HG03159 (cell line): Measurements from ENCODE around the gene CGNL1.

Experiments used
- ATAC-seq: cut with Tn5 transposase; IDR thresholded peaks from one replicate; pipeline ENCODE4 v1.9.1; 2021; ENCODE audit warnings: mild to moderate bottlenecking, moderate library complexity; ENCODE audit not compliant: unreplicated experiment

The CGNL1 gene

DNA sequence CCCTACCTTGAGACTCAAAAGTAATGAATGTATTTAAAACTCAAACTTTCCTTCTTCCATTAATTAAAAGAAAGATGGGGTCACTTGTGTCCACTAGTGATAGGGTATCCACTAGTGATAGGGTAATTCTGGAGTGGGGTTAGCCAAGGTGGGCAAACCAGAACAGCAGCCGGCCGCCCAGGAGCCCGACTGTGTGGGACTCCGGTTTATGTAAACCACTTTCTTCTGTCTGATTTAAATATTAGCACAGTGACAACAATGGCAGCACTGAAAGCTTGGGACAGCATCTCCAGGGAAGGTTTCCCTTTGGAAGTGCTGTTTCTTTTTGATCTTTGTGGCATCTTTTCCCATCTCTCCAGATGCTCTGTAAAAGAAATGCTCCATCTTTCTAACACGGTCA lies 216.1 kb downstream of the CGNL1 start:
- no peak for ATAC-seq

DNA sequence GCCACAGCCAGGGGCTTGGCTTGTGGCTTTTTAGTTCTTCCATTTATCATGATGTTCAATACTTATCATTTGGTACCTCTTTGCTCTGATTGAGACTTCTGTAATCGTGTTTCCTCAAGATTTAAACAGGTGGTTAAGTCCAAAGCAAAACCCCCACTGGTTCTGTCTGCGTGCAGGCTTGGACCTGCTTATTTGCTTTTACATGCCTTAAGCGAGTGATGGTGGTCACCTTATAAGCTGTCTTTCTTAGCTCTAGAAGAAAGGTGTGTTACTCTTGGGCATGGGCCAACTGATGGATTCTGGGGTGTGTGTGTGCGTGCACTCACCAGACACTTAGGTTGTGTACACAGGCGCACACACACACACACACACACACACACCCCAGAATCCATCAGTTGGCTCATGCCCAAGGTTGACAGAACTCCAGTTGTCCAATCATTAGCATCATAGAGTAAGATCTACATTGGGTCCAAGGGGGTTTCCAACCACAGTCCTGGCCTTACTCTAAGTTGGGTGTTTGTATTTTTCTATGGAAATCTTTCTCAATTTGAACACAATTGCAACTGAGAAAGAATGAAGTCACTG lies 216.6 kb downstream of the CGNL1 start:
- no peak for ATAC-seq

DNA sequence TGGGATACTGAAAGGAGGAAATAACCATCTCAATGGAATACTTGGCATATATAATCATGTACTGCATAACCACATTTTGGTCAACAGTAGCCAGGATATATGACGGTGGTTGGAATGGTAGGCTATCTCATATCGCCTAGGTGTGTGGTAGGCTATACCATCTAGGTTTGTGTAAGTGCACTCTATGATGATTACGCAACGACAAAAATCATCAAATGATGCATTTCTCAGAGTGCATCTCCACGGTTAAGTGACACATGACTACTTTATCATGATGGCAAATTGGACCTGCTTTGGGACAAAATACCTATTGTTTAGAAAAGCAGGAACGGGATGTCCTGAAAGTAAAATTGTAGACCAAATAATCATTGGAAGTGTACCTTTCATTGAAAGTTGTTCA lies 218.2 kb downstream of the CGNL1 start:
- ATAC-seq, result no peak

DNA sequence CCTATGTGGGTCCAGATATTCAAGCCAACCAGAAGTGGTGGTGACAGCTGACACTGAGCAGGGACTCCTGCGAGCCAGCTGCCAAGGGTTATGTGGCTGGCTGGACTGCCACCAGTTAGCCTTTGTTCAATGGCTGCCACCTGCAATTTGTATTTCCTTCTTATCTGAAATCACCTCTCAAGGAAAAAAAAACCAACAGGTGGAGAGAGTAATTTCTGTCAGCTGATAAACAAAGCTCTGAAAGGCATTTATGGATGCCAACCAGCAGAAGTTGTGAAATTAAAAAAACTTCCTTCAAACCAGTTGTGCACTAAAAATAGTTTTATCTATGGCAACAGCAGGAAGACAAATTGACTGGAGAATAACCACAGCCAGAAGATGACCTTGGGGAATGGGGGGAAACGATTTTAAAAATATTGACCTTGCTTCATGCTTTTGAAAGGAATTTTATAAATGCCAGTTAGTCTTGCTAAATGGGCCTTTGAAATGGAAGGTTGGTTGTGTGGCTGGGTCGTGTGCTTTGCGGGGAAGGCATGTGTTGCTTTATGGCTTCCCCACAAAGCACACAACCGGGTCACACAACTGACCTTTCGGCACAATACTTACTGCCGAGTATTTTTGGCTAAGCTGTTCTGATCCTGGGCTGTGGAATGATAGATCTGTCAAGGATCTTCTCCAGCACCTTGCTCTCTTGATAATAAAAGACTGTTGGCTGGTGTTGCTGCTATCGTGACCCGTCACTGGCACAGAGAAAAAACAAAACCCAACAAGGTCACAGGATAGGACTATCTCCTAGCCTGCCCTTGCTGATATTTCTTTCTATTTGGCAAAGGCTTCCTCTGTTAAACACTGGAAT lies 218.9 kb downstream of the CGNL1 start:
- no peak for ATAC-seq

- no peak for ATAC-seq
Observed at GRCh38 chr15:57596301-57596855, 220.1 kb downstream of the CGNL1 start.

GRCh38 chr15:57596978-57597377 lies 220.7 kb downstream of the CGNL1 start:
- ATAC-seq, result no peak

DNA sequence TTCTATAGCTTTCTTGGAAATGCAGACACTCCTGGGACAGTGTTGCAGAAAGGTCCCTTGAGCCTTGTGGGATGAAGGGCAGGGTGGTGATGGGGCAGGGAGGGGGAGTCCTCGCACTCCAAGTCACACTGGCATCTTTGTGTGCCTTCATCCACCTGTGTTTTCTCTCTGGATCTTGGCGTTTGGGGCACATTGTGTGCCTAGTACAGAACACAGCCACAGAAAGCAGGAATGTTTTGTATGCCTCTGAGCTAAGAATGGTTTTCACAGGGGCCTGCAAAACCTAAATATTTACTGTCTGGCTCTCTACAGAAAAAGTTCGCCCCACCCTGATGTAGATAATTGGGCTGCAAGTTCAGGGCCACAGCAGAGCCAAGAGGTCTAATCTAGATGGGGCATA lies 221.1 kb downstream of the CGNL1 start:
- no peak for ATAC-seq

GRCh38 chr15:57598346-57598745 lies 222.0 kb downstream of the CGNL1 start:
- ATAC-seq, result no peak

GRCh38 chr15:57599296-57599810 lies 223.0 kb downstream of the CGNL1 start:
- no peak for ATAC-seq

GRCh38 chr15:57600197-57600596 lies 223.9 kb downstream of the CGNL1 start:
- ATAC-seq, result no peak
